Peyer's patch (tissue), 4 donors: Measurements from ENCODE around the gene MND1. TPM values are rescaled to one million over a fixed set of nuclear protein-coding genes. Genes with fewer than 3 reads are reported as not detected.

Experiments used
- DNase-seq, 3 donors: peaks; one replicate each; pipeline ENCODE4 v3.0.0-alpha.2; 2017 to 2019
- H3K27ac ChIP-seq, 4 donors: fragments of 200-600 bp; sonication (generic); one replicate each; pipeline ENCODE4 v1.5.1; 2016 to 2019
- H3K27me3 ChIP-seq, 2 donors: fragments of 200-600 bp; sonication (generic); one replicate each; pipeline ENCODE4 v1.5.1; 2019
- H3K36me3 ChIP-seq, 3 donors: fragments of 200-600 bp; sonication (generic); one replicate each; pipeline ENCODE4 v1.5.1; 2016 to 2019
- H3K4me1 ChIP-seq, 4 donors: fragments of 200-600 bp; sonication (generic); one replicate each; pipeline ENCODE4 v1.5.1; 2016 to 2019
- H3K4me3 ChIP-seq, 4 donors: fragments of 200-600 bp; sonication (generic); 1 replicate in 3 of 4; 2 replicates in 1 of 4; pipeline ENCODE4 v1.5.1; 2016 to 2019; ENCODE audit warnings: mild to moderate bottlenecking in 1 of 4
- H3K9me3 ChIP-seq, 4 donors: fragments of 200-600 bp; sonication (generic); one replicate each; pipeline ENCODE4 v1.5.1; 2016 to 2019; ENCODE audit warnings: mild to moderate bottlenecking in 1 of 4
- POLR2A ChIP-seq, 2 donors: fragments of 450-650 bp; IDR thresholded peaks; one replicate each; pipeline ENCODE4 v1.5.1; 2017; ENCODE audit warnings: antibody characterized with exemption in 2 of 2, mild to moderate bottlenecking in 2 of 2, moderate library complexity in 2 of 2
- total RNA-seq, 4 donors: library from RNA; depleted of rRNA; stranded (reverse); fragments of >200 nt; gene quantifications; one replicate each; pipeline ENCODE4 v1.1.0, GENCODE V29; 2016
- TF ChIP-seq, protein P1 (sequence below), 6 experiments: fragments of 450-650 bp in 4 of 6; fragments of 200-600 bp in 2 of 6; sonication (generic) in 1 of 6; IDR thresholded peaks; one replicate each; pipeline ENCODE4 v1.5.1; 2017 to 2019; ENCODE audit warnings: antibody characterized with exemption in 6 of 6, mild to moderate bottlenecking in 3 of 6, moderate library complexity in 1 of 6

MND1 gene
- total RNA-seq, 4 donors from 2014 or later: 3.5 to 7.4 TPM; not detected in 2

DNA sequence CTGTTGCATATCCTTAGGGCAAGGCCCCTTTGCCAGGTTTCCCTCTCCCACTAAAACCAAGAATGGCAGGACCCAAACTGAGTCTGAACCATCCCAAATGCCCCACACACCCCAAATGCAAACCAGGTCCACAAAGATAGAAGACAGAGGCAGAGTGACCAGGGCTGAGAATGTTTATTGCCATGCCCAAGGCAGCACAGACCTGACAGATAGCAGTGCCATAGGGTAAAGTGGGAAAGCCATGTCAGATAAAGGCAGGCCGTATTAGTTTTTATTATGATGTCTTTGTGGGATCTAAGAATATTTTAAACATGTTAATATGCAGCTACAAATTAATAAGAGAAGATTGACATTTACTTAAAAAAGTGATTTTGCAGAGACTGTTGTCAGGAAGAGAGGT, 29.6 kb upstream of the MND1 start:
- no peak for TF ChIP-seq POLR2A (IDR thresholded peaks at IDR 0.05)
- TF ChIP-seq, protein P1, sequence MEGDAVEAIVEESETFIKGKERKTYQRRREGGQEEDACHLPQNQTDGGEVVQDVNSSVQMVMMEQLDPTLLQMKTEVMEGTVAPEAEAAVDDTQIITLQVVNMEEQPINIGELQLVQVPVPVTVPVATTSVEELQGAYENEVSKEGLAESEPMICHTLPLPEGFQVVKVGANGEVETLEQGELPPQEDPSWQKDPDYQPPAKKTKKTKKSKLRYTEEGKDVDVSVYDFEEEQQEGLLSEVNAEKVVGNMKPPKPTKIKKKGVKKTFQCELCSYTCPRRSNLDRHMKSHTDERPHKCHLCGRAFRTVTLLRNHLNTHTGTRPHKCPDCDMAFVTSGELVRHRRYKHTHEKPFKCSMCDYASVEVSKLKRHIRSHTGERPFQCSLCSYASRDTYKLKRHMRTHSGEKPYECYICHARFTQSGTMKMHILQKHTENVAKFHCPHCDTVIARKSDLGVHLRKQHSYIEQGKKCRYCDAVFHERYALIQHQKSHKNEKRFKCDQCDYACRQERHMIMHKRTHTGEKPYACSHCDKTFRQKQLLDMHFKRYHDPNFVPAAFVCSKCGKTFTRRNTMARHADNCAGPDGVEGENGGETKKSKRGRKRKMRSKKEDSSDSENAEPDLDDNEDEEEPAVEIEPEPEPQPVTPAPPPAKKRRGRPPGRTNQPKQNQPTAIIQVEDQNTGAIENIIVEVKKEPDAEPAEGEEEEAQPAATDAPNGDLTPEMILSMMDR (IDR thresholded peaks at IDR 0.05): no peak
- no peaks in the 10 kb centered on the region for H3K27me3 ChIP-seq
- H3K4me1 ChIP-seq: no peaks in the 10 kb centered on the region

GRCh38 chr4:153318696-153319320, 25.7 kb upstream of the MND1 start:
- no peak overlapping the region for H3K27ac ChIP-seq
- H3K9me3 ChIP-seq: no peaks in the 10 kb centered on the region
- H3K4me3 ChIP-seq: no peak overlapping the region
- TF ChIP-seq, protein P1 (IDR thresholded peaks at IDR 0.05): peak; percentile 14 to 77 (median 56)
- TF ChIP-seq POLR2A (IDR thresholded peaks at IDR 0.05): no peak
- DNase-seq: no peak
- peaks cover 0 to 42% (median 0%) of the 10 kb centered on the region in 3 donors for H3K36me3 ChIP-seq
- H3K27me3 ChIP-seq: no peaks in the 10 kb centered on the region
- no peaks in the 10 kb centered on the region for H3K4me1 ChIP-seq

More for the DNA sequence above, 29.6 kb upstream of the MND1 start:
- H3K36me3 ChIP-seq: peaks cover 0 to 10% (median 0%) of the 10 kb centered on the region in 3 donors
- no peak for DNase-seq
- no peaks in the 10 kb centered on the region for H3K9me3 ChIP-seq
- H3K4me3 ChIP-seq: no peak overlapping the region
- no peak overlapping the region for H3K27ac ChIP-seq

DNA sequence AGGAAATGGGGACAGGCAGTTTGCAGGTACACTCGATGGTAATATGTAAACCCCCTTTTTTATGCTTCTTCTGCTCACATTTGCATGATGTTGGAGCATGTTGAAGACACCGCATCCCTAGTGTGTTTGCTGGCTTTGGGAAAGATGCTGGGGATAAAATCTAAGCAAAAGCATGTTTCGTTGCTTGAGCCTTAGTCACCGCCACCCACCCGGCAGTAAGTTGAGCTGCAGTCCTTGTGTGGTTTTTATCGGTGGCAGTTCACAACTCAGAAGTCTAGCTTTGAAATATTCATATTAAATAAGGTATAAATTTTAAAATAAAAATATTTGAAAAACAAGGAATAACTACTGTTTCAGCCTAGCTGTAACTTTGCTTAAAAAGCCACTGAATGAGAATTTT, 21.7 kb upstream of the MND1 start:
- H3K4me3 ChIP-seq: no peak overlapping the region
- H3K9me3 ChIP-seq: no peaks in the 10 kb centered on the region
- peaks cover 0 to 45% (median 0%) of the 10 kb centered on the region in 3 donors for H3K36me3 ChIP-seq
- no peaks in the 10 kb centered on the region for H3K27me3 ChIP-seq
- H3K27ac ChIP-seq: no peak overlapping the region
- no peak for DNase-seq
- no peaks in the 10 kb centered on the region for H3K4me1 ChIP-seq
- TF ChIP-seq, protein P1 (IDR thresholded peaks at IDR 0.05): no peak
- TF ChIP-seq POLR2A (IDR thresholded peaks at IDR 0.05): no peak

- Histone ChIP-seq H3K9me3 (no peaks in the 10 kb centered on the region), H3K4me1 (no peaks in the 10 kb centered on the region), H3K27ac (no peak overlapping the region), H3K36me3 (peaks cover 0 to 51% (median 0%) of the 10 kb centered on the region in 3 donors), H3K27me3 (no peaks in the 10 kb centered on the region), H3K4me3 (no peak overlapping the region)
- TF ChIP-seq, protein P1 (IDR thresholded peaks at IDR 0.05): no peak
- no peak for TF ChIP-seq POLR2A (IDR thresholded peaks at IDR 0.05)
- no peak for DNase-seq
Measured at GRCh38 chr4:153324046-153324445, 20.4 kb upstream of the MND1 start.

DNA sequence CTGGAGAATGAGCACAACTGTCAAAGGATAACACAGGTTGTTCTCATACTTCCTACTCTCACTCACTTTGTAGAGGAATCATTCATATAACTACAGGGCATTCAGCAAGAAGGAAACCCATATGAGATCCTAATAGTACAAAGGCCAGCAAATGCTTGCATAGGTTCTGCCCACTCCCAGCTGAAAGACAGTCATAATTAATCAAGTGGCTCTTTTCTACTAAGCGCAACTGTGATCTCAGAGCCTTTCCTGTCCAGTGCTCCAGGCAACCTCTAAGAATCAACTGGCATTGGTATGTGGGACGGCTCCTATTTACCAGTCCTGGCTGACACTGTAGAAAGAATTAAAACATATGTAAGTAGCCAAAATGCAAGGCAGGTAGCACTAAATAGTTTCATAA, 18.9 kb upstream of the MND1 start:
- Histone ChIP-seq H3K9me3 (no peaks in the 10 kb centered on the region), H3K36me3 (peaks cover 0 to 63% (median 0%) of the 10 kb centered on the region in 3 donors), H3K27me3 (no peaks in the 10 kb centered on the region), H3K27ac (no peak overlapping the region), H3K4me3 (no peak overlapping the region), H3K4me1 (no peaks in the 10 kb centered on the region)
- no peak for DNase-seq
- TF ChIP-seq, protein P1 (IDR thresholded peaks at IDR 0.05): no peak
- no peak for TF ChIP-seq POLR2A (IDR thresholded peaks at IDR 0.05)
